GM18505 (cell line): ENCODE data around the gene PCDHA1.

ENCODE experiments used
- ATAC-seq: cut with Tn5 transposase; IDR thresholded peaks from one replicate; pipeline ENCODE4 v1.9.1; 2021; ENCODE audit not compliant: unreplicated experiment
- POLR2A ChIP-seq: IDR thresholded peaks from 4 replicates; pipeline ENCODE4 v1.6.1; 2011; ENCODE audit warnings: borderline replicate concordance; ENCODE audit not compliant: insufficient read depth, insufficient read length; ENCODE audit errors: extremely low read depth

PCDHA1 gene

DNA sequence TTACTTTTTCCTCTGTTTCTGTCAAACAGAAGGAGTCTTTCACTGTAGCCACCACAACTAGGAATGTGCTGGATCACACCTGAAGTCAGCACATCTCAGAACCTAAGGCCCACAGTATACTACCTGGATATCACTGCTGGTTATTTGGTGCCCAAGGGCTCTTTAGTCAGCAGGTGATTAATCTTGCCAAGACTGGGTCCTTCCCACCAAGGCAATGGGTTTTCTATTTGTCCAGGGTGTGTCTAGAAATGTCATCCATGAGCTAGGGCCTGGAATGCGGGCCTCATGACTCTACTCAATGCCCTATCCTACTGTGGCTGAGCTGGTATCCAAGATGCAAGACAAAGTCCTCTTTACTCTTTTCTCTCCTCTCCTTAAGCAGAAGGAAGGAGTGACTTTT lies 130.4 kb downstream of the PCDHA1 start:
- TF ChIP-seq POLR2A: no peak
- ATAC-seq: no peak

DNA sequence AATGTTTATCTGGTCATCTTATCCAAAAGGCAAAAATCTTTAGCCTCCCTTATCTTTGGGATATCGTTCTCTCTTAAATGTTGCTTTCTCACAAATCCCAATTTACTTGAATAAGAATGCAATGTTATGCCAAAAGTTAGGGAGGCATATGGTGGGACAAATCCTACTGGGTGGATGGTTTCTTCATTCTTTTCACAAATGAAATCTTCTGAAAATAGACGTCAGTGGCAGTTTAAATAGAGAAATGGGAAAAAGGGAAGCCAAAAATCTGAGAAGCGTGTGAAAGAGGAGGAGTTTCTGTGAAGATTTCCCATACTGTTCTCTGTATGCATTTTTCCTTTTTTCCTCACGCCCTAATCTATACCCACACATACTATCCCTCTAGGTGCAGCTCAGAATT lies 137.7 kb downstream of the PCDHA1 start:
- ATAC-seq: no peak
- no peak for TF ChIP-seq POLR2A

DNA sequence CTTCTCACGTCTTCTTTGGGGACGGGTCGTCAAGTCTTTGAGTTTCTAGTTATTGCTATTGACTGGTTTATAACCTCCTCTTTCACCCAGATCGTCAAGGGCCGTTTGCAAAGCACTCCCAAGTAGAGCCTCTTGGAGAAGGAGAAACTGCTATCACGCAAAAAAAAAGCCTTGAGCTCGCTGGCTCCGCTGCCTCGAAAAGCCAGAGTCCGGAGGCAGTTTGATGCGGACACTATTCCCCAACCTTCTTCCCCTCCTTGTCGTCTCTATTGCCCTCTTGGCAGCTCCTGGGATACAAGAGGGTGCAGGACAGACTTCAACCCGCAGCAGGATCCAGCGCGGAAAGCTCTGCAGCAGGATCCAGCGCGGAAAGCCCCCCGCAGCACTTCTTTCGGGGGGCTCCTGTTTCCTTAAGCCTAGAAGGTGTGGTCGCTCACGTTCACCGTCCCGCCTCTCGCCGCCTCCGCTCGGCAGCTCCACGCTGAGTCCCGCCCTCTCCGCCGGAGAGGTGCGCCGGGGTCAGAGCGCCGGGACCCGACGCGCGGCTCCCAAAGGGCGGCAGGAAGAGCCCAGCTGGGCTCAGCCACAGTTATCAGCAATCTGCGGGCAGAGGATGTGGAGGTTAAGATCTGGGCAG lies 140.0 kb downstream of the PCDHA1 start, which contains the start of gene PCDHAC1:
PCDHAC1 (plus strand) TSS at position 494 of the 637 bp plus-strand sequence. CDS start 594 bp downstream, outside the sequence.
- no peak for TF ChIP-seq POLR2A
- no peak for ATAC-seq

DNA sequence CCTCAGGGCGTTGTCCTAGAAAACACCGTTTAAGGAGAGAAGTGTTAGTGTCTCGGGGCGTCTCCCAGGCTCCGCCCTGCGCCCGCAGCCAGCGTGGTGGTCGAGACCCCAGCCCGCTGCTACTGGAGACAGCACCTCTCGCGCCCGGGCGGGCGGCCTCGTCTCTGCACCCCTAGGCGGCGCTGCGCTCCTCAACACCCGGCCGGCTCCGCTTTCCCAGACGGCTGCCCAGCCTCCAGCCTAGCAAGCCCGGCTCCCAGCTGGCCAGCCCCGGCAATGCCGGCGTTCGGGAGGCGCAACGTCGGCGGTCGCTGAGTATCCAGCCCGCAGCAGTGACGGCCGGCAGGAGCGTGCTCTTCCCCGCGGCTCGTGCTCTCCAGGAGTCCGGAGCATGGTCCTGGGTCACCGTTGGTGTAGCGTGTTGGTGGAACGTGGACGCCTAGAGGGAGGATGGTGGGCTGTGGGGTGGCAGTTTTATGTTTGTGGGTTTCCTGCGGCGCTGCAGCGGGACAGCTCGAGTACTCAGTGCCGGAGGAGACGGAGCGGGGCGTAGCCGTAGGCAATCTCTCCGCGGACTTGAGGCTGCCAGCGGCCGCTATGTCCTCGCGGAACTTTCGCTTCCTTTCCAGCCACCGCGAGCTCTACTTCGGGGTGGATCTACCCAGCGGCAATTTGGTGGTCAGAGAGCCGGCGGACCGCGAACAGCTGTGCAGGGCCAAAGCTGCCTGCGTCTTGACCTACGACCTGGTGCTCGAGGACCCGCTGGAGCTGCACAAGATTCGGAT lies 140.7 kb downstream of the PCDHA1 start:
- ATAC-seq: no peak
- TF ChIP-seq POLR2A: no peak

DNA sequence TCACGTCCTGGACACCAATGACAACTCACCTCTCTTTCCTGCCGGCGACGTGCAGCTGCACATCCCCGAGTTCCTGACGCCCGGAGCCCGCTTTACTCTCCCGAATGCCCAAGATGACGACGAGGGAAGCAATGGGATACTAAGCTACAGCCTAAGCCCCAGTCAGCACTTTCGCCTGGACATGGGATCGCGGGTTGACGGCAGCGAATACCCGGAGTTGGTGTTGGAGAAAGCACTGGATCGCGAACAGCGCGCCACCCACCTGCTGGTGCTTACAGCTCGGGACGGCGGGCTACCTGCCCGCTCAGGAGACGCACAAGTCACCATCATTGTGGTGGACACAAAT lies 141.3 kb downstream of the PCDHA1 start:
- TF ChIP-seq POLR2A: no peak
- no peak for ATAC-seq

DNA sequence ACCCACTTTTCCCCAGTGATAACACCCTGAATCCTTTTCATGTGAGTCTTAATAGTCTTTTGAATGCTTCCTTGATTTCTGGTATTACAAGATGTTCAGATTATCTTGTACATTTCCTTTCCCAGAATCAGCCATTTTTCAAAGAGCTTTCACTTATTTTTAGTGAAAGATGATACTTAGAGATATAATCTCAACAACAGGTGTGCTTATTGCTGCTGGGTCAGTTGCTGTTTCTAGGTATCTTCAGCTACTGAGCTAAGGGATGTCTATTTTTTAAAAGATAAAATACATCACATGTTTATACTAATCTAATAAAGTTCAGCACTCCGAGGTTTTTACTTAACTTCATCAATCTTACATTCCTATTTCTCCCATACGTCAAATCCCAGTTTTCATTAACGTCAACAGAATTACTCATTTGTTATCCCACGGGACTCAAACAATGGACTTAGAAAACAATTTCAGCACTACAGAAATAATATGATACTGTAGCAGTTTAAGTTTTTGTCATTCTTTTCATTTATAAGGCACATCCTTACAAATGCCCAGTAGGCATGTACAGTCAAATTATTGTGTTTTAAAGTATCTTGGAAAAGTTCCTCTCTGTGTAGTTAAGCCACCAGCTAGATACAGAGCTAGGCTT lies 149.1 kb downstream of the PCDHA1 start:
- ATAC-seq: no peak
- no peak for TF ChIP-seq POLR2A

DNA sequence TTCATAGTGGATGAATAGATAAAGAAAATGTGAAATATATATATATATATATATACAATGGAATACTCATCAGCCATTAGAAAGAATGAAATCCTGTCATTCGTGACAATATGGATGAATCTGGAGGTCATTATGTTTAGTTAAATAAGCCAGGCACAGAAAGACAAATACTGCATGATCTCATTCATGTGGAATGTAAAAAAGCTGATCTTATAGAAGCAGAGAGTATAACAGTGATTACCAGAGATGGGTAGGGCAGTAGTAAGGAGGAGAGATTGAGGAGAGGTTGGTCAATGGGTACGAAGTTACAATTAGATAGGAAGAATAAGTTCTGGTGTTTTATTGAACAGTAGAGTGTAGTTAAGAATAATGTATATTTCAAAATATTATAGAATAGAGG lies 160.6 kb downstream of the PCDHA1 start:
- ATAC-seq: no peak
- TF ChIP-seq POLR2A: no peak

DNA sequence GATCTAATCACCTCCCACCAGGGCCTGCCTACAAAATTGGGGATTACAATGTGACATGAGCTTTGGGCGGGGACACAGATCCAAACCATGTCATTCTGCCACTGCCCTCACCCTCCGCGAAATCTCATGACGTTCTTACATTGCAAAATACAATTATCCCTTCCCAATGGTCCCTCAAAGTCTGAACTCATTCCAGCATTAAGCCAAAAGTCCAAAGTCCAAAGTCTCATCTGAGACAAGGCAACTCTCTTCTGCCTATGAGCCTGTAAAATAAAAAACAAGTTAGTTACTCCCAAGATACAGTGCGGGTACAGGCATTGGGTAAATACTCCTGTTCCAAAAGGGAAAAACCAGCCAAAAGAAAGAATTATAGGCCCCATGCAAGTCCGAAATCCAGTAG lies 165.7 kb downstream of the PCDHA1 start:
- no peak for TF ChIP-seq POLR2A
- ATAC-seq: no peak

DNA sequence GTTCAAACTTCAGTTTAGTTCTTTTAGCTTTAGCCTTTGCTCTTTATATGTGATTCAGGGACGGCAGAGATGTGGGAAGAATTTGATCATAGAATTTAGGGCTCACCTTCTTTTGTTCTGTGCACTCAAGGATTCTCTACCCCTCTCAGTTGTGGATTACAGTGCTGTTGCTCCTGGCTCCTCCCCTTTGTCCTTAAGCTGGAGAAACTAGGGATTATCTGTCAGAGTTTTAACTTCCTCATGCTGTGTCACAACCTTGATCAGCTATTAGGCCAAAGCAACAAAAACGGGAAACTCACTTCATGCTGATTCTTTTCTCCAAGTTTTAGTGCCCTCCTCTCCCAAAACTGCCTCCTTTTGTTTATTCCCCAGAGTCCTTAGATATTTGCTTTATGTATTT lies 167.3 kb downstream of the PCDHA1 start:
- no peak for ATAC-seq
- TF ChIP-seq POLR2A: no peak

DNA sequence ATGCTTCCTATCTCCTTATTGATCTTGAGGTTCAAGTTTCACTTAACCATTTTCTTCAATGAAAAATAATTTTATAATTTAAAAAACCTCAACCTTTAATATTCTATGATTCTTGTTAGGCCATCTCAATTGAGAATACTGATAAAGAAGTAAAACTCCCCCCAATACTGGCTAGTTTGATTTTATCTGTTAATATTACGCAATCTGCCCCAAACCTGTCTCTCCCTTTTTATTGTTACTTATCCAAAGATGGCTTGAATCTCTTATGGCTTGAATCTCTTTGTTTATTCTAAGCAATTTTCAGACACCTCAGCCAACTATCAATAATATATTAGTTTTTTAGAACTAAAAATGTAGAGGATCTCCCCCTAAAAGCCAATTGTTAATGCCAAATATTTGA lies 176.2 kb downstream of the PCDHA1 start:
- no peak for ATAC-seq
- TF ChIP-seq POLR2A: no peak

DNA sequence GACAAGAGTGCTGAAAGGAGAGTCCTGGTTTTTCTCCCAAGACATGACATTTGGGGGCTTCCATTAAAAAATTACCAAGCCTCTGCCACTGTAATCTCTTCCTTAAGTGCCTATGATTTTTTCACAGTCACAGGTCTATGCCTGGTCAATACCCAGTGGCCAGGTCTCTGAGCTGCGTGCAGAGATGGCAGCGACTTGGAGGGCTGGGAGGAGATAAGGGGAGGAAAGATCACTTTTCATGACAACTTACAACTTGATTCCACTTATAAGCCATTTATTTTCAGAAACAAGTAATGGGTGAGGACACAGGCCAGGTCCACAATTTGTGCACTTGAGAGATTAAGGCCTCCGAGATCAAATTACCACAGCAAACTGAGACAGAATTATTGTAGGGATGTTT lies 178.4 kb downstream of the PCDHA1 start:
- no peak for ATAC-seq
- TF ChIP-seq POLR2A: no peak

DNA sequence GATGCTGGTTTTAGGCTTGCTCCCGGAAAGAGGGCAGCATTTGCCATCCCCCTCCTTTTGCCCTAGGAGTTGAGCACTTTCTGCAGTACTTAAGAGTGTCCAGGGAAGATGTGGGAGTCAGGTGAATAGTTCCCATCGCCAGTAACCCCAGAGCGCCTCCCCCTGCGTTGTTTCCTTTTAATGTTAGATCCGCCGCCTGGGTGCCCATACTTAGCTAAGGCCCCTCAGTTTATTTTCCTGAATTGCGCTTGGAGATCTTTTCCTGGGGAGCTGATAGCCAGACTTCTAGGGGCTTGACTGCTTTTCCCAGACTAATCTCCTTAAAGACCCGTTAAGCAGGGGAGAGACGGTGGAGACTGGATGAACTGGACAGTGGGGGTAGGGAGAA lies 180.0 kb downstream of the PCDHA1 start:
- no peak for TF ChIP-seq POLR2A

DNA sequence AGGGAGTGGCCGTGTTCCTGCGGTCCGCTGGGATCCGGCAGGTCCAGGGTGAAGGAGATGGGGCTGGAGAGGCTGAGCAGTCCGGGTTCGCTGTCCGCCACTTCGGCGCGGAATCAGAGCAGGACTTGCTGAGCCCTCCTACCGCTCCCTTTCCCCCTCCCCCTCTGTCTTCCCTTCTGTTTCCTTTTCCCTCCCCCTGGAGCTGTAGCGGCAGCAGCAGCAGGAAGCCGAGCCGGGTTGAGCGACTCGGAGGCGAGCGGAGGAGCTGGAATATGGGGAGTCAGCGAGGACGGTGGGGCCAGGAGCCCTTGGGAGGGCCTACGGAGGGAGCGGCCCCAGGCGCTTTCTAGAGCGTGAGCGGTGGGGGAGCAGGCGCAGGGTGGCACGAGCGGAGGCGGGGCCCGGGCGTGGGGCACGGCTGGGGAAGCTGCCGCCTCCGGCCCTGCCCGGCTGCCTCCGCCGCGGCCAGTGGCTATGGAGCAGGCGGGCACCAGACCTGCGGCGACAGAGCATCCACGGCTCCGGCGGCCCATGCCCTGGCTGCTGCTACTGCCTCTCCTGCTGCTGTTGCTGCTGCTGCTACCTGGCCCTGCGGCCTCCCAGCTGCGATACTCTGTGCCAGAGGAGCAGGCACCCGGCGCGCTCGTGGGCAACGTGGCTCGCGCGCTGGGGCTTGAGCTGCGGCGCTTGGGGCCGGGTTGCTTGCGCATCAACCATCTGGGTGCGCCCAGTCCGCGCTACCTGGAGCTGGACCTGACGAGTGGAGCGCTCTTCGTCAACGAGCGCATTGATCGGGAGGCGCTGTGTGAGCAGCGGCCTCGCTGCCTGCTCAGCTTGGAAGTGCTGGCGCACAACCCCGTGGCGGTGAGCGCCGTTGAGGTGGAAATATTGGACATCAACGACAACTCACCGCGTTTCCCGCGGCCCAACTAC lies 180.6 kb downstream of the PCDHA1 start, which contains the start of gene PCDHAC2:
PCDHAC2 (plus strand) TSS at position 184 of the 933 bp plus-strand sequence; CDS start at position 475, 291 bp downstream.
- no peak for ATAC-seq
- no peak for TF ChIP-seq POLR2A

More for the DNA sequence above, 180.0 kb downstream of the PCDHA1 start:
- no peak for ATAC-seq

DNA sequence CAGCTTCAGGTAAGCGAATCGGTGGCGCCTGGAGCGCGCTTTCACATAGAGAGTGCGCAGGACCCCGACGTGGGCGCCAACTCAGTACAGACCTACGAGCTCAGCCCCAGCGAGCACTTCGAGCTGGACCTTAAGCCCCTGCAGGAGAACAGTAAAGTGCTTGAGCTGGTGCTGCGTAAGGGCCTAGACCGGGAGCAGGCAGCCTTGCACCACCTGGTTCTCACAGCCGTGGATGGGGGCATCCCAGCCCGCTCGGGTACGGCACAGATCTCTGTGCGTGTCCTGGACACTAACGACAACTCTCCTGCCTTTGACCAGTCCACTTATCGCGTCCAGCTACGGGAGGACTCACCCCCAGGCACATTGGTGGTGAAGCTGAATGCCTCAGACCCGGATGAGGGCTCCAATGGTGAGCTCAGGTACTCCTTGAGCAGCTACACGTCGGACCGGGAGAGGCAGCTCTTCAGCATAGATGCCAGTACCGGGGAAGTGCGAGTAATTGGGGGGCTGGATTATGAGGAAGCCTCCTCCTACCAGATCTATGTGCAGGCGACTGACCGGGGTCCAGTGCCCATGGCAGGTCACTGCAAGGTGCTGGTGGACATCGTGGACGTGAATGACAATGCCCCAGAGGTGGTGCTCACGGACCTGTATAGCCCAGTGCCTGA lies 181.4 kb downstream of the PCDHA1 start:
- no peak for ATAC-seq
- TF ChIP-seq POLR2A: no peak
